ENCODE measurements around the gene NDUFAF7. TPM values are rescaled to one million over a fixed set of nuclear protein-coding genes. Genes with fewer than 3 reads are reported as not detected.

NDUFAF7 gene
- total and polyA plus RNA-seq, 2 of the 13 experiments (the other 11 are each of a cell fraction or from before 2014, with no cell fraction given), result 27.0 to 40.8 TPM

- TF ChIP-seq NR1H2 (CRISPR knock-in tag; IDR thresholded peaks at IDR 0.05; ENCODE audit: borderline replicate concordance, low read depth) (peak; percentile 96), SMARCC2 (IDR thresholded peaks at IDR 0.05) (no peak), ZNF253 (CRISPR knock-in tag; IDR thresholded peaks at IDR 0.05; ENCODE audit: borderline replicate concordance) (peak; percentile 88), ZNF484 (CRISPR knock-in tag; IDR thresholded peaks at IDR 0.05; ENCODE audit: borderline replicate concordance, low read depth) (peak; percentile 78; the same call in 1 of the 2 replicates), ZNF12 (CRISPR knock-in tag; IDR thresholded peaks at IDR 0.05) (no peak; the same call in none of the 2 replicates), SRSF4 (IDR thresholded peaks at IDR 0.05; ENCODE audit: low read depth, low read length, poor library complexity, severe bottlenecking) (no peak), HMGA1 (CRISPR knock-in tag; conservative IDR thresholded peaks at IDR 0.05) (no peak), ZNF629 (CRISPR knock-in tag; conservative IDR thresholded peaks at IDR 0.05) (peak; percentile 29), THAP8 (CRISPR knock-in tag; IDR thresholded peaks at IDR 0.05; ENCODE audit: borderline replicate concordance) (no peak; the same call in 1 of the 2 replicates), ZNF781 (CRISPR knock-in tag; IDR thresholded peaks at IDR 0.05; ENCODE audit: borderline replicate concordance, not compliant biosample characterization) (peak; percentile 93), ZNF770 (CRISPR knock-in tag; IDR thresholded peaks at IDR 0.05) (no peak), ZNF407 (CRISPR knock-in tag; IDR thresholded peaks at IDR 0.05; ENCODE audit: not compliant biosample characterization) (peak; percentile 70), ZNF264 (CRISPR knock-in tag; IDR thresholded peaks at IDR 0.05) (no peak; the same call in 1 of the 2 replicates), IKZF4 (CRISPR knock-in tag; IDR thresholded peaks at IDR 0.05; ENCODE audit: borderline replicate concordance, low read depth, not compliant biosample characterization) (peak; percentile 95), ISL2 (CRISPR knock-in tag; IDR thresholded peaks at IDR 0.05) (peak; percentile 66; the same call in 1 of the 2 replicates), FOSL1 (CRISPR knock-in tag; IDR thresholded peaks at IDR 0.05; ENCODE audit: borderline replicate concordance) (peak; percentile 50; the same call in 1 of the 2 replicates)
These were observed 34.9 kb upstream of the NDUFAF7 start, which contains the start of gene CEBPZOS (continued) for GRCh38 chr2:37196320-37197195.
